Measurements from ENCODE around the gene EIF3F. TPM values are rescaled to one million over a fixed set of nuclear protein-coding genes. Genes with fewer than 3 reads are reported as not detected.

Gene EIF3F
- polyA plus RNA-seq, 1 donor from 2014 or later, result 266 TPM

DNA sequence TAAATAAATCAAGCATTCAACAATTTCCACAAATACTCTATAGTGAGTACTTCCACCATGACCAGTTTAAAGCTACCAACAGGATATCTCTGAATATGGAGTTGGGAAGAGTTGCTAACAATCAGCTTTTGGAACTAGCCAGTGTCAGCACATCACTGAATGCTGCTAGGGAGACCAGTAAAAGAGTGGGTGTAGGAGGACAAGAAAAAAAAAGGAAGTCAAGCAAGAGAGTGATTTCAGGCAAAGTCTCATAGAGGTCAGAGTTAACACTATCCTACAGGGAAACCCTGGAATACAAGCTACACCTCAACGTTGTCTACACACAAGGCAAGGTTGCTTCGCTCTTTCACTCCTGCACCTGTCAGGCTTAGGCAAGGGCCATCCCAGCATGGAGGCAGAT is 24.2 kb downstream of the EIF3F start:
- H4K20me1 ChIP-seq (ENCODE audit: insufficient read depth), result no peaks in the 10 kb centered on the region
- no peak for TF ChIP-seq EZH2 (IDR thresholded peaks at IDR 0.05; ENCODE audit: borderline replicate concordance, insufficient read depth, low read length, poor library complexity, severe bottlenecking)
- TF ChIP-seq, protein P1, sequence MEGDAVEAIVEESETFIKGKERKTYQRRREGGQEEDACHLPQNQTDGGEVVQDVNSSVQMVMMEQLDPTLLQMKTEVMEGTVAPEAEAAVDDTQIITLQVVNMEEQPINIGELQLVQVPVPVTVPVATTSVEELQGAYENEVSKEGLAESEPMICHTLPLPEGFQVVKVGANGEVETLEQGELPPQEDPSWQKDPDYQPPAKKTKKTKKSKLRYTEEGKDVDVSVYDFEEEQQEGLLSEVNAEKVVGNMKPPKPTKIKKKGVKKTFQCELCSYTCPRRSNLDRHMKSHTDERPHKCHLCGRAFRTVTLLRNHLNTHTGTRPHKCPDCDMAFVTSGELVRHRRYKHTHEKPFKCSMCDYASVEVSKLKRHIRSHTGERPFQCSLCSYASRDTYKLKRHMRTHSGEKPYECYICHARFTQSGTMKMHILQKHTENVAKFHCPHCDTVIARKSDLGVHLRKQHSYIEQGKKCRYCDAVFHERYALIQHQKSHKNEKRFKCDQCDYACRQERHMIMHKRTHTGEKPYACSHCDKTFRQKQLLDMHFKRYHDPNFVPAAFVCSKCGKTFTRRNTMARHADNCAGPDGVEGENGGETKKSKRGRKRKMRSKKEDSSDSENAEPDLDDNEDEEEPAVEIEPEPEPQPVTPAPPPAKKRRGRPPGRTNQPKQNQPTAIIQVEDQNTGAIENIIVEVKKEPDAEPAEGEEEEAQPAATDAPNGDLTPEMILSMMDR (IDR thresholded peaks at IDR 0.05; ENCODE audit: poor library complexity, severe bottlenecking), result no peak
- TF ChIP-seq MXI1 (conservative IDR thresholded peaks at IDR 0.05; ENCODE audit: poor library complexity, severe bottlenecking), result no peak
- no peak for TF ChIP-seq TAF1 (IDR thresholded peaks at IDR 0.05; ENCODE audit: low read depth)
- TF ChIP-seq POLR2AphosphoS5 (IDR thresholded peaks at IDR 0.05), result no peak
- no peak for TF ChIP-seq SMC3 (conservative IDR thresholded peaks at IDR 0.05; ENCODE audit: poor library complexity)
- TF ChIP-seq EP300 (conservative IDR thresholded peaks at IDR 0.05; ENCODE audit: poor library complexity, severe bottlenecking), result no peak
- no peak for TF ChIP-seq RAD21 (conservative IDR thresholded peaks at IDR 0.05)
- TF ChIP-seq, protein P2, sequence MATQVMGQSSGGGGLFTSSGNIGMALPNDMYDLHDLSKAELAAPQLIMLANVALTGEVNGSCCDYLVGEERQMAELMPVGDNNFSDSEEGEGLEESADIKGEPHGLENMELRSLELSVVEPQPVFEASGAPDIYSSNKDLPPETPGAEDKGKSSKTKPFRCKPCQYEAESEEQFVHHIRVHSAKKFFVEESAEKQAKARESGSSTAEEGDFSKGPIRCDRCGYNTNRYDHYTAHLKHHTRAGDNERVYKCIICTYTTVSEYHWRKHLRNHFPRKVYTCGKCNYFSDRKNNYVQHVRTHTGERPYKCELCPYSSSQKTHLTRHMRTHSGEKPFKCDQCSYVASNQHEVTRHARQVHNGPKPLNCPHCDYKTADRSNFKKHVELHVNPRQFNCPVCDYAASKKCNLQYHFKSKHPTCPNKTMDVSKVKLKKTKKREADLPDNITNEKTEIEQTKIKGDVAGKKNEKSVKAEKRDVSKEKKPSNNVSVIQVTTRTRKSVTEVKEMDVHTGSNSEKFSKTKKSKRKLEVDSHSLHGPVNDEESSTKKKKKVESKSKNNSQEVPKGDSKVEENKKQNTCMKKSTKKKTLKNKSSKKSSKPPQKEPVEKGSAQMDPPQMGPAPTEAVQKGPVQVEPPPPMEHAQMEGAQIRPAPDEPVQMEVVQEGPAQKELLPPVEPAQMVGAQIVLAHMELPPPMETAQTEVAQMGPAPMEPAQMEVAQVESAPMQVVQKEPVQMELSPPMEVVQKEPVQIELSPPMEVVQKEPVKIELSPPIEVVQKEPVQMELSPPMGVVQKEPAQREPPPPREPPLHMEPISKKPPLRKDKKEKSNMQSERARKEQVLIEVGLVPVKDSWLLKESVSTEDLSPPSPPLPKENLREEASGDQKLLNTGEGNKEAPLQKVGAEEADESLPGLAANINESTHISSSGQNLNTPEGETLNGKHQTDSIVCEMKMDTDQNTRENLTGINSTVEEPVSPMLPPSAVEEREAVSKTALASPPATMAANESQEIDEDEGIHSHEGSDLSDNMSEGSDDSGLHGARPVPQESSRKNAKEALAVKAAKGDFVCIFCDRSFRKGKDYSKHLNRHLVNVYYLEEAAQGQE (IDR thresholded peaks at IDR 0.05; ENCODE audit: borderline replicate concordance), result no peak
- H3K9me3 ChIP-seq (ENCODE audit: low read length), result no peaks in the 10 kb centered on the region
- H3K27me3 ChIP-seq (ENCODE audit: insufficient read depth, low read depth, low read length), result no peaks in the 10 kb centered on the region
- no peaks in the 10 kb centered on the region for H3K36me3 ChIP-seq (ENCODE audit: insufficient read depth, low read length)
- no peaks in the 10 kb centered on the region for H3F3A ChIP-seq (ENCODE audit: insufficient read depth, low read length, poor library complexity, severe bottlenecking)
- no peak overlapping the region for H3K9ac ChIP-seq (ENCODE audit: low read length)
- no peak overlapping the region for H2AFZ ChIP-seq (ENCODE audit: low read depth, low read length)
- H3K27ac ChIP-seq (ENCODE audit: low read length), result no peak overlapping the region
- no peak overlapping the region for H3K4me3 ChIP-seq (ENCODE audit: low read length)
- no peaks in the 10 kb centered on the region for H3K79me2 ChIP-seq (replicated peaks; ENCODE audit: insufficient read depth, low read length)
- no peaks in the 10 kb centered on the region for H3K9me2 ChIP-seq (ENCODE audit: insufficient read depth, low read length)
- H3K4me2 ChIP-seq (ENCODE audit: low read length), result no peak overlapping the region

DNA sequence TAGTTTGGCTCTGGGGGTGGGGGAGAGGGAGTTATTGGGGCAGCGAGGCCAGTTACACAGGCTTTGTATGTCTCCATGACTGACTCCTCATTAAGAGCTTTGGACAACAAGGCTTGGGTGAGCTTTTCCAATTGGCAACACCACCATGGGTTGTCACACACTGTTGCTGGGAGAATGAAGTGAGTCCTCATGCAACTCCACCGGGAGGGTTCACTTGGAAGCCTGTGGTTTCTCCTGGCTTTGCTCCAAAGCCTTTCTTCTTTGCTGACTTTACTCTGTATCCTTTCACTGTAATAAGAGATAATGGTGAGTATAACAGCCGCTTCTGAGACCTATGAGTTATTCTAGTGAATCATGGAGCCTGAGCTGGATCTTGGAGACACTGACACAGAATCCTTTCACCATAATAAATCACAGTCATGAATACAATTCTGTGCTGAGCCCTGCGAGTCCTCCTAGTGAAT is 24.9 kb downstream of the EIF3F start:
- Histone ChIP-seq H3K27me3 (ENCODE audit: insufficient read depth, low read depth, low read length) (no peaks in the 10 kb centered on the region), H3K27ac (ENCODE audit: low read length) (no peak overlapping the region), H3K79me2 (replicated peaks; ENCODE audit: insufficient read depth, low read length) (no peaks in the 10 kb centered on the region), H4K20me1 (ENCODE audit: insufficient read depth) (no peaks in the 10 kb centered on the region), H3K36me3 (ENCODE audit: insufficient read depth, low read length) (no peaks in the 10 kb centered on the region), H3K9ac (ENCODE audit: low read length) (no peak overlapping the region), H3K9me2 (ENCODE audit: insufficient read depth, low read length) (no peaks in the 10 kb centered on the region), H3K4me3 (ENCODE audit: low read length) (no peak overlapping the region), H3K4me2 (ENCODE audit: low read length) (no peak overlapping the region), H3F3A (ENCODE audit: insufficient read depth, low read length, poor library complexity, severe bottlenecking) (no peaks in the 10 kb centered on the region), H2AFZ (ENCODE audit: low read depth, low read length) (no peak overlapping the region), H3K9me3 (ENCODE audit: low read length) (no peaks in the 10 kb centered on the region)
- TF ChIP-seq RAD21 (conservative IDR thresholded peaks at IDR 0.05) (no peak), SMC3 (conservative IDR thresholded peaks at IDR 0.05; ENCODE audit: poor library complexity) (no peak), EZH2 (IDR thresholded peaks at IDR 0.05; ENCODE audit: borderline replicate concordance, insufficient read depth, low read length, poor library complexity, severe bottlenecking) (no peak)
- TF ChIP-seq, protein P1 (IDR thresholded peaks at IDR 0.05; ENCODE audit: poor library complexity, severe bottlenecking), result no peak

Data from neural cell (in vitro differentiated cells).